Activated T-cell treated with anti-CD3 and anti-CD28 coated beads for 48 hours (primary cell): ENCODE results near the gene TBXAS1.

Experiments used
- DNase-seq: peaks from one replicate; pipeline ENCODE4 v3.0.0-alpha.2; 2020; ENCODE audit warnings: low read depth

TBXAS1 gene

DNA sequence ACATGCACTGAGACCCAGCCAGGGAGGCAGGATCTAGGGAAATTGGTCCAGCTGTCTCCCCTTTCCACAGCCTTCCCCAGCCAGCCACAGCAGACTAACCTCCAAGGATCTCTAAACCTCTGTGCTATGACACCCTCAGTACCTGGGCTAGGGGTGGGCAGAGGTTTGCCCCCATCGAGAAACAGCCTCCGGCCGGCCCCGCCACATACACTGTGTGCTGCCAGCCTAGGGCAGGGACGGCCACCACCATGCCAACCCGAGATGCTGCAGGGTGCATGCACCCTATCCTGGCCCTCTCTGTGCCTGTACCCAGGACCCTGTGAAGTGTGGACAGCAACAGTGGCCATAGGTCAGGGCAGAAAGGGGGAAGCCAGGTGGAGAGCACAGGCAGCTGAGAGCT, 175.6 kb downstream of the TBXAS1 start:
- no peak for DNase-seq

DNA sequence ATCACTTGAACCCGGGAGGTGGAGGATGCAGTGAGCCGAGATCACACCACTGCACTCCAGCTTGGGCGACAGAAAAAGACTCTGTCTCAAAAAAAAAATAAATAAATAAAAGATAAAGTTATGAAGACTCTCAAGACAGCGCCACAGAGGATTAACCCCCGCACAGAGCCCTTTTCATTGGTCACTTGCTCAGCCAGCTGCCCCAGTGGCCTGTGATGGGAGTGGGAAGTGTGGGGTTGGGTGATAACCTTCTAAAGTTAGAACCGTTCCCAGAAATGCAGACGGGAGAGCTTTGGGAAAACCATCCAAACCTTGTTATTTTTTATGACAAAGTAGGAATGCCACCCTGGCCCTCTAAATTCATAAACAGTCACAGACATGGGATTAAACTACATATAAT, 176.3 kb downstream of the TBXAS1 start:
- no peak for DNase-seq

DNA sequence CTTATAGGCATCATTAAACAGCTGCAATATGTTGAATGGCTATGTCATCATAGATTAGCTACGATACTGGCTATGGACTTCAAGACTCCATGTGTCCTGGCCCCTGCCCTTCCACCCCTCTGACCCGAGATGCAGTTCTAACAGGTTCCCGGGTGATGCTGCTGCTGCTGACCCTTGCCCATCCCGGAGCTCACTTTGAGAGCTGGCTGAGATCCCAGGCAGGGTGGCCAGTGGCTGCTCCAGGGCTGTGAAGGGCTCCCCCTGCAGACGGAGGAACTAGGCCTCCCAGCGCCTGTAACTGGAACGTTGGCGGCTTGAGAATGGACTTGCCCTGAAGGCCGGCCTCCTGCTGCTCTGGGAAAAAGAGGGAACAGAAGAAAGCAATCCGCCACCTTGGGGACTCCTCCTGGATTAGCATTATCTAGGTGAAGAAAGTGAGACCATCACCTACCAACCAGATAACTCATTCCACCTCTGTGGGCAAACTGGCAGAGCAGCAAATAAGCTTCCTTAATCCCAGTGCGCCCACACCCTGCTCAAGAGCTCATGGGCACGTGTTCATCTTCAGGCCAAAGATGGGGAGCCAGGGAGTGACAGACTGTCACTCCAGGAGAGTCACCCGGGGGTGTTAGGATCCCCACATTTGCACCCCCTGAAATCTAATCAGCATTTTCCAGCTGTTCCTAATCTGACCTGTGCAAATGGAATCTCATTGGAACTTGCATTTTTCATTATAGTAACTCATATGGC, 176.9 kb downstream of the TBXAS1 start:
- no peak for DNase-seq

DNA sequence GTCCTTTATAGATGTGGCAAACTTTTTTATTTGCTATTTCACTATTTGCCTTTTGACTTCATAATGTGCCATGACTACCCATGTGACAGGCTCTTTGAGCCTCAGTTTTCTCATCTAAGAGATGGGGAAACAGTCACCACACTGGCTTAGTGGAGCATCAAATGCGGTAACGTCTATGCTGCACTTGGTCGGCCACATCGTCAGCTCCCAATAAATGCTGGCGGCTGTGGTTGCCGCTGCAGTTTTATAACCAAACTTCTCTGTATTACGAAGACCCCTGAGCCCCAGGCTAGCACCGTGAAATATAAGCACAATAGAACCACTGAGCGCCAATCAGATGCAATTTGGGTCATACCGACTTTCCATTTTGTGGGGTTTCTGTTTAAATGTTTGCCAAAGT, 177.5 kb downstream of the TBXAS1 start:
- DNase-seq, result no peak

DNA sequence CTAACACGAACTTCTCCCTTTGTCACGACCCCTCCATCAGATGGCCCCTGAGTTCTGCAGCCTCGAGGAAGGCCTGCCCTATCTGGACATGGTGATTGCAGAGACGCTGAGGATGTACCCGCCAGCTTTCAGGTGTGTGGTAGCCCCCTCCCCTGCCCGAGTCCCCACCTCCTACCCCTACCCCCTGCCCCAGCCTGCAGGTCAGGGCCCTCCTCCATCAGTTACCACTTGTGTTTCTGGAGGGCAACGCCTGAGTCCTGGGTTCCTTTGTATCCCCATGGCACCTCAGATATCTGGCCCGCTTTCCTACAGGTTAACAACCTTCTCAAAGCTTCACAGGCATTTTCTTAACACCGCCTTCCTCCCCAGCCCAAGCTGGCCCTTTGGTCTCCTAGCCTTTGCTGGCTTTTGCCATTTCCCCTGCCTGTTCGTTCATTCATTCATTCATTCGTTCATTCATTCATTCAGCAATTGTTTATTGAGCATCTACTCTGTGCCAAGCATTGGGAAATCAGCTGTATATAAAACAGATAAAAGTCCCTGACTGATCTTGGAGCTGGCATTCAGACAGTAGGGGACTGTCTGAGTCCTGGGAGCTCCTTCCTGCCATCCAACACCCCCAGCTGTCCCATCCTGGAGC, 178.1 kb downstream of the TBXAS1 start:
- no peak for DNase-seq

DNA sequence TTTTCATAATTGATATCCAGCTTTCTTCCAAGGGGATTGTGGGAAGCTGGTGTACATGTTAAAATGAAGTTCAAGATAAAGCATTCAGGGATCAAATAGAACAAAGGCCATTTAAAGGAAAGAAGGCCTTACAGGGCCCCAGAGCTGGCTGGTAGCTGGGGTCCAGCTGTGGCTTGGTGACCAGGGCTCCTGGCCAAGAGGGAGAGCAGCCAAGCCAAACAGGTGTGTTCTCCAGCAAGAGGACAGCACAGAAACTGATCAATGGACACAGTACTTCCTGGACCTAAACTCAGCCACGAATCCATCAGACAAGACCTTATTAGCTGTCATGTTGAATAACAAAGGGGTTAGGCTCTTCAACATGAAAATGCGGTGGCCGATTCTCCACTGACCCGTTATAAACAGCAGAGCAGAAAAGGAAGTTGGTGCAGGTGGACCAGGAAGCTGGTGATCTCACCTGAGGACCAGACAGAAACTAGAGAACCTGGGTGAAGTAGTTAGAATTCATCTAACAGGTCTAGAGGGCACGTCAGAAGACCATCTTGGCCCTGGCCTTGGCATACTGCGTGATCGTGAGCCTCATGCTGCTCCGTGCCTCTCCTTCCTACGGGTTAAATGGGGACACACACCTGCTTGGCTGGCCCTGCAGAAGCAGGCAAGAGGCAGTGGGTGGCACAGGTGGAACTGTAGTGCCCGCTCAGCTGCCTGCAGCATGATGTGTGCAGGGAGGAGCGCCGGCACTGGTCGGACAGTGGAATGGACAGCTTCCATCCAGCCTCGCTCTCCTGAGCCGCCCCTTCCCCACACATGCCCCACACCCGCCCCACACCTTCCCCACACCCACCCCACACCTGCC, 179.9 kb downstream of the TBXAS1 start:
- no peak for DNase-seq

DNA sequence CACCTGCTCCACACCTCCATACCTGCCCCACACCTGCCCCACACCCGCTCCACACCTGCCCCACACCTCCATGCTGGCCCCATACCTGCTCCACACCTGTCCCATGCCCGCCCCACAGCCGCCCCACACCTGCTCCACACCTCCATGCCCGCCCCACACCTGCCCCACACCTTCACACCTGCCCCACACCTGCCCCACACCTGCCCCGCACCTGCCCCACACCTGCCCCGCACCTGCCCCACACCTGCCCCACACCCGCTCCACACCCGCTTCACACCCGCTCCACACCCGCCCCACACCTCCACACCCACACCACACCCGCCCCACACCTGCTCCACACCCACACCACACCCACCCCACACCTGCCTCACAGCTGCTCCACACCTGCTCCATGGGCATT, 180.7 kb downstream of the TBXAS1 start:
- no peak for DNase-seq

DNA sequence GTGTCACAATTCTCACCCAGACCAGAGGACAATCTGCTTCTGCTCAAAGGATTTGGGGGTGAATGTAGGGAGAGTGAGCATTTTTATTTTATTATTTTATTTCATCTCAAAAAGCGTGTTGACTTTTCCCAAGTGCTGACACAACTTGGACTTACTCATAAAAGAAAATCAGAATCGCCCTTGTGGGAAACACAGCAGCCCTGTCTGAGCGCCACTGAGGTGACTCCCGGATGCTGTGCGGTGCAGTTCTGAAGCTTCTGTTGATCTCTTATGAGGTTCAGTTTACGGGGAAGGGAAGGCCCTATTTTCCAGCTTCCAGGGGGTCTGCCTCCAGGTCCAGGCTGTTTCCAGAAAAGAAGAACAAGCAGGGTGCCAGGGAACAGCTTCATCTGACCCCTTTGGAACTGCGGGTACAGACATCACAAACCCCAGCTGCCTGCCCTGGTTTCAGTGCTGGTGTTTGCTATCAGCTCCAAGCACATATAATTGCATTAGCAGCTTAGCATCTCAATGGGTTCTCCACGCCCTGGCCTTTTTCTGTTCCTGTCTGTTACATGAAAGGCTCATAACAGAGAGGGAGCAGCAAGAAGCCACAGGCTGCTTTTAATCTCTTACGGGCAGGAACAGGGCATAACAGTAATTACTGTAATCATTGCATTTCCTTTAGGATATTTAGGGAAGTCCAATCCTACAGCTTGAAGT, 181.3 kb downstream of the TBXAS1 start:
- DNase-seq, result no peak

DNA sequence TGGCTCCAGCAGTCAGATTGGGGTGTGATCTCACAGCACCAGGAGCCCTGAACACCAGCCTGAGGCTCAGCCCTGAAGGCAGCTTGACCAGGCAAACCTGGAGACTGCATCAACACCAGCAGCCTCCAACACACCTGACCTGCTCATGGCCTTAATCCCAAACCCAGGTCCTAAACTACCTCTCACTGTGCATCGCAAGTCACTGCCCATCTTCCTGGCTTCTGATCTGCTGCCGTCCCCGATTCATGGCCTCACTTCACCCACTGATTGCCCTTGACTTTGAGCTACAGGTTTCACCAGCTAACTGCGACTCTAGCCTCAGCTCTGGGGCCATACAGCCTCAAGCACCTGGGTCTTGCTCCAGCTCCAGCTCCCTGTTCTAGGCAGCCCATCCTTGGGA, 184.6 kb downstream of the TBXAS1 start:
- DNase-seq, result no peak

DNA sequence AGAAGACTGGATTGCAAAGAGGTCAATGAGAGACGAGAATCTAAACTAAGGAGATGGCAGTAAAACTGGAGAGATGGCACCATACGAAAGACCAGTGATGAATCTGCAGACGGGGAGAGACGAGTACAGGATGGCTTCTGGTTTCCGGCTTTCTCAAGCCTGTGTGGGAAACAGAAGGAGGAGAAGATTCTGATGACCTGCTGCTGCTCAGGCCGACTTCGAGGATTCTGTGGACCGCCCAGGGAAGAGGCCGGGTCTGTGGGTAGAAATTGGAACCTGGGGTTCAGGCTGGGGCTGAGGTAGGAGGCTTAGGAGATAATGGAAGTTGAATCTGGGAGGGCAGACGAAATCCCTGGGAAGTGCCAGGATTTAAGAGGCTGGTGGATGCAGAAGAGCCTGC, 185.1 kb downstream of the TBXAS1 start:
- DNase-seq, result no peak

DNA sequence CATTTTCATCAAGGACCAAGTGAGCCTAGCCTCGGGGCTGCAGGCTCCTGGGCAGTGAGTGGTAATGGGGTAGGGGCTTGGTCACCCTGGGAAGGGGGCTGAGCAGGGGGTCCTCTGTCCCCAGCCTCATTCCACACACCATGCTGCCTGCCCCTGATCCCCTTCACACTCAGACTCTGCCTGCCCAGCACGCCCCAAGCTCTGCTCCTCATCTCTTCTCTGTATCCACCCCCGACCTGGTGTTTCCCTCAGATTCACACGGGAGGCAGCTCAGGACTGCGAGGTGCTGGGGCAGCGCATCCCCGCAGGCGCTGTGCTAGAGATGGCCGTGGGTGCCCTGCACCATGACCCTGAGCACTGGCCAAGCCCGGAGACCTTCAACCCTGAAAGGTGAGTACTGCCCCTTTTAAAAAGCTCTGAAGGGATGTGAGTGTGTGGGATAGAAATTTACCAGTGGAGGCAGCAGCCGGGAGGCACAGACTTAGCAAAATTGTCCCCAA, 186.5 kb downstream of the TBXAS1 start:
- DNase-seq, result no peak

DNA sequence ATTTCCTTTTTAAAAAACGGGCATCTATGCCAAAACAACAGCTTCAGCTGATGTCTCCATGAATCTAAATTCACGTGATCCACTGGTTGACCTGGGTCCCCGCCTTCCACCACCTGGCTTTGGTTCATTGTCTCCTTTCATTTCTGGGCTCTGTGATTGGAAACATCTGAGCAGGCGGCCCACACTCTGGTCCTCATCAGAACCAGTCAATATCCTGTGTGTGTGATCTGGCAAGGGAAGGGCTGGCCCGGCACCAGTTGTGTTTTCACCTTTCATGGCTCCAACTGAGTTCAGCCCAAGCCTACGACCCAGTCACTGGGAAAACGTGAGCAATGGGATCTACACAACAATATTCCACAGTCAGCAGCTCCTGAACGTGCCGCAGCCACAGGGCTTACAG, 187.5 kb downstream of the TBXAS1 start:
- no peak for DNase-seq

DNA sequence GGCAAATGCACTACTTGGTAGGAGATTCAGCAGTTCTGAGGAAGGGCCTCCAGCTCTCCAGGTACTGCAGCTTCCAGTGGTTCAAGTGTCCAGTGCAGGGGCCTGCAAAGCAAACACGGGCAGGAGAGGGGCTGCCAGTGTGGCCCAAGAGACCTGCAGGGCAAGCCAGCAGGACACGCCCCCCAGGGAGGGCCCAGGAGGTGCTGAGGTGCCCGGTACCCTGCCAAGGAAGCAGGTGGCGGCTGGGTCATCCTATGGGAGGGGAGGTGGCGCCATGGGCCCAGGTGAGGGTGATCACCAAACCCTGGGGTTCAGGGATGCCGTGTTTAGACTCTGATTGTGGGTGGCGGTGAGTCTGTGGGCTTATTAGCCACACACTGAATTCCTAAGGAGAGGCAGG, 188.0 kb downstream of the TBXAS1 start:
- no peak for DNase-seq

DNA sequence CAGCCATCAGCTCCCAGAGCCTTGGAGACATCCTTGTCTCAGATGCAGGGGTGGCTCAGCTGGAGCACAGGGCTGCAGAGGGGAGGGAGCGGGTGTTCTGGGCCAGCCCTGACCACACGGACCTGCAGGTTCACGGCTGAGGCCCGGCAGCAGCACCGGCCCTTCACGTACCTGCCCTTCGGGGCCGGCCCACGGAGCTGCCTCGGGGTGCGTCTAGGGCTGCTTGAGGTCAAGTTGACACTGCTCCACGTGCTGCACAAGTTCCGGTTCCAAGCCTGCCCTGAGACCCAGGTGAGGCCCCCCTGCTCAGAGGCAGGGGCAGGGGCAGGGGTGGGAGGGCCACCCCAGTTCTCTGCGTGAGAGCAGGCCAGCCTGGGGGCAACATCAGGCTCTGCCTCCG, 188.5 kb downstream of the TBXAS1 start:
- DNase-seq, result no peak

DNA sequence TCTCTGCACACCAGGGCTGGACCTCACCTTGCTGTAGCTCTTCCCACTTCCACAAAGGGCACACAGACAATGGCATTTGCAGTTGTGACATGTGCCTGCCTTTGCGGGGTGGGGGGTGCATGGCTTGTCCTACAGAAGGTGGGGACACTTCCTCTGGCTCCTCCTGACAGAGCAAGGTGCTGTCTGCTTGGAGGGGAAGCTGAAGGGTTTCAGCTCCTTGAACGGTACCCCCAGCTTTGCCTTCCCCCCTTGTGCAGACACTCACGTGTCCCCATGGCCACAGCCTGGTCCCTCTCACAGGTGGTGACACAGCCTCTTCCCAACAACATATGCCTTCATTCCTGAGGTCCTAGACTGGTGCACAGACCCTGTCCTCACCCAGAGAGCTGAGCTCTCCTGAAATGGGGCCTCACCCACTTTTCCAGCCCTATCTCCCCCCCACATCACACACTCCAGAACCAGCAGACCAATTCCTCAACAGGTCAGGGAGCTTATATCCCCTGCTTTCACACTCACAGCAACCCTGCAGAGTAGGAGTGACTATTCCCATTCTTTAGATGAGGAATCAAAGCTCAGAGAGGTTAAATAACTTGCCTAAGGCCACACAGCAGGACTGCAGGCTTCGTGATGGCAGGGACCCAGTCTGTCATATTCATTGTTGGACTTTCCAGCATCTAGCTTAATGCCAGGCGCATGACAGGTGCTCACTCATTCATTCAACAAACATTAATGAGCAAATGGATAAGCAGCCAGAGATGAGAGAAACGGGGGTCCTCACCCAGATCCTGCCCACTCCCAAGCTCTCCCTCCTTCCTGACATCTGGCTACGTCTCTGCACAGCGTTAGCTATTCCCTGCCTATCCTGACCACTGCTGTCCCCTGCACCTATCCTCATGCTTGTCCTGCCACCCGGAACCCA, 189.3 kb downstream of the TBXAS1 start:
- no peak for DNase-seq

DNA sequence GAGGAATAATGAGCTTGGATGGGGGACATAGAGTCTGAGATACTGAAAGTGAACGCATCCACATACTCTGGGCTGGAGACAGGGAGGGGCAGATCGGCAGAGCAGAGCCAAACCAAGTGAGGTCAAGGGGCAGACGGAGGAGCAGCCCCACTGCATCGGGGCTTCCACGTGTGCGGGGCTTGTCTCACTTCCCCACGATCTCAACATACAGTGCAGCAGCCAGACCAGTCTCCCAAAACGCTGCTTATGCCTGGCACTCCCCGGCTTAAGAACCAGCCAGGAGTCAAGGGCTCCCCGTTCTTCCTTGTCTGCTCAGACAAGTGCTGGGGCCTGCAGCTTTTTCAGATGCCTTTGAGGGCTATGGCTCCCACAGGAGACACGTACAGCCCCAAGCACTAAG, 190.1 kb downstream of the TBXAS1 start:
- DNase-seq, result no peak

DNA sequence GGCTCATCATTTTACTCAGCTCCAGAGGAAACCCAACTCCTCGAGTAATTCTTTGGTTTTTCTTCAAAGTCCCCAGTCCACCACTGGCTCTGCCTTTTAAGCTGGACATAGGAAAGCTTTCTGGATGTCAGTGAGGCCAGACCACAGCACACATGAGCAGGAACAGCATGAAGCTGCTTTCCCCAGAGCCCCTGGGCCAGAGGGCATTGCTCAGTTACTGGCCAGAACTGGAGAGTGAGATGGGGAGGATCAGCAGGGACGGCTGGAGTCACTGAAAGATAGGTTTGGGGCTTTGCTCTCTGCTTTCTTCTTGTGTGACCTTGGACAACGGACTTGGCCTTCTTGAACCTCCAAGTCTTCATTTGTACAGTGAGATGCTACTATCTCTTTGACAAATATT, 190.5 kb downstream of the TBXAS1 start:
- DNase-seq, result no peak

DNA sequence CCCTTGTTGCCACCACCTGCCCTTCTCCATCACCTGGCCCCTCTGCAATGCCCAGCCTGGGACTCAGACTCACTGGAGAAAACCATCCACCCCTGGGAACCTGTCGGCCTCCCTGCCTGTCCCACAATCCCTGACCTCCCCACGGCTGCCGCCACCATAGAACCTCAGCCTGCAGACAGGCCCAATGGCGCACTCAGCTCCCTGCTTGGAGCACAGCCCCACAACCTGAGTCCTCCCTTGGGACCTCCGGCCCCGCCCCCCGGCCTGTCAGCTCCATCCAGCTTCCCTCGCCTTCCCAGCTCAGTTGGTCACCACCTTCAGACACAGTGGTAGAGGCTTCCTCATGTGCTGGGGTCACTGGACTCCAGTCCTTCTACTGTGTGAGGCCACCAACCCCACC, 192.5 kb downstream of the TBXAS1 start:
- DNase-seq, result no peak

DNA sequence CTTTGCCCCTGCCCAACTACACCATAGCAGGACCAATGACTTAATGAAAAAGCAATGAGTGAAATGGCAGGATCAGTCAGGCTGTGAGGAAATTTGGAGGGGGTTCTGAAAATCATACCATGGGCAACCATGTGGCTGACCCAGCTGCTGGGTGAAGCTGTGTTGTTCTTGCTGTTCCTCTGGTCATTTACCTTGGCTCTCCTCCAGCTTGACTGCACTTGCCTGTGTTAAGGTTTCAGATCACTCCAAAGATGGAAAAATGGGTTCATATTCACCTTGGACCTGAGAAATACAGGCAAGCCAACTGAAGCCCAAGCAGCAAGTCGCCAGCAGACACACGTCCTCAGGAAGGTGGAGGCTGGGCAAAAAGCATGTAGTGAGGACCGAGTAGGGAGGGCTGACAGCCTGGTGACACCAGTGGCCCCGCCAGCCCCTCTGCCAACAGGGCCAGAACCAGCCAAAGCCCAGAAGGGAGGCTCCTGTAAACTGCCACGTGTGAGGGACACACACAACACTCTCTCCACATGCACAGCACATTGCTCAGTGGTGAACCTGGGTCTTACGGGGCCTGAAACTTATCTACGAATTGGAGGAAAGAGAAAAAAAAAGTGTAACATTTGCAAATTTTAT, 193.6 kb downstream of the TBXAS1 start:
- no peak for DNase-seq

DNA sequence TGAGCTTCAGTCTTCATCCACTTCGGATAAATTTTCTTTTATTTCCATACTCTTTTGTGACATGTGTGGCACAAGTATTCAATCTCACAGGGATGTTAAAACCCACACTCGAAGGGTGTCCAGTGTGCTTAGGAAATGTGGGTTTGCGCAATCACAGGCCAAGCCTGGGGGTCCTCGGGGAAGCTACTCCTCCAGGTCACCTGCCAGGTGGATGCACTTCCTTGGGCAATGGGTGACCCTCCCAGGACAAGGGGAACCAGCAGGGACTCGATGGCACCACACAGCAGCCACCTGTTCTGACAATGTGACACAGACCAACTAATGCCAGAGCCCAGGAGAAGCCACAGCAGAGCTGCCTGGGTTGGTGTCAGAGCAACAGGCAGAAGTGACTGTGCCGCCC, 194.7 kb downstream of the TBXAS1 start:
- DNase-seq, result no peak

DNA sequence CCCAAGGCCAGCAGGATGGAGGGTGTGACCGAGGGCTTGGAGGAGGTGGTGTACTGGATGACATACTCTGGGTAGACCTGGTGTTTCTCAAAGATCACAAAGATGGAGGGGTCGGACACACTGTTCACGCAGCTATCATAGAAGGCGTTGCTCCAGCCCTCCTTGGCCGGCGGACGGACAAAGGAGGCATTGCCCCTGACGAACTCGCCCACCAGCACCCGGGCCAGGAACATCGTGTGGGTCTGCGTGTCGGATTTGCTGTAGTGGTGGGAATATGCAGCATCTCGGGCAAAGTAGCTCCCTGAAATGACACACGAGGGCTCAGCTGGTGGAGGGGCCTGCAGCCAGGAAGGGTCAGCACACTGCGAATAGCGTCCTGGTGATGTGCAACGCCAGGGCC, 195.5 kb downstream of the TBXAS1 start:
- no peak for DNase-seq
